Smooth muscle cell (in vitro differentiated cells): Measurements from ENCODE around the gene CD5L. TPM values are rescaled to one million over a fixed set of nuclear protein-coding genes. Genes with fewer than 3 reads are reported as not detected.

ENCODE experiments used
- DNase-seq: peaks from one replicate; lab custom pipeline; 2025; ENCODE audit not compliant: unreplicated experiment; lab: John Stamatoyannopoulos, UW
- H2AFZ ChIP-seq: fragments of 200-600 bp; sonication (generic); 2 replicates; pipeline ENCODE4 v1.6.0; 2016; ENCODE audit warnings: antibody characterized with exemption, low read depth, mild to moderate bottlenecking
- H3F3A ChIP-seq: fragments of 200-600 bp; sonication (generic); 2 replicates; pipeline ENCODE4 v1.6.0; 2017; ENCODE audit warnings: antibody characterized with exemption, low read depth
- H3K27ac ChIP-seq: fragments of 200-600 bp; sonication (generic); 2 replicates; pipeline ENCODE4 v1.5.1; 2016; ENCODE audit warnings: low read depth, mild to moderate bottlenecking
- H3K27me3 ChIP-seq: fragments of 200-600 bp; sonication (generic); 2 replicates; pipeline ENCODE4 v1.6.1; 2016; ENCODE audit warnings: low read depth, mild to moderate bottlenecking
- H3K36me3 ChIP-seq: fragments of 200-600 bp; sonication (generic); 2 replicates; pipeline ENCODE4 v1.5.1; 2016; ENCODE audit warnings: low read depth
- H3K4me1 ChIP-seq: fragments of 200-600 bp; sonication (generic); 2 replicates; pipeline ENCODE4 v1.5.1; 2016; ENCODE audit warnings: low read depth
- H3K4me2 ChIP-seq: fragments of 200-600 bp; sonication (generic); 2 replicates; pipeline ENCODE4 v1.6.0; 2016; ENCODE audit warnings: mild to moderate bottlenecking
- H3K4me3 ChIP-seq: fragments of 200-600 bp; sonication (generic); 2 replicates; pipeline ENCODE4 v1.5.1; 2016; ENCODE audit warnings: mild to moderate bottlenecking
- H3K79me2 ChIP-seq: fragments of 200-600 bp; sonication (generic); 2 replicates; pipeline ENCODE4 v1.6.0; 2016; ENCODE audit warnings: low read depth, mild to moderate bottlenecking
- H3K9ac ChIP-seq: fragments of 200-600 bp; sonication (generic); 2 replicates; pipeline ENCODE4 v1.6.0; 2016; ENCODE audit warnings: low read depth
- H3K9me3 ChIP-seq: fragments of 200-600 bp; sonication (generic); replicated peaks from 2 replicates; pipeline ENCODE4 v1.5.1; 2016; ENCODE audit warnings: low read depth
- H4K20me1 ChIP-seq: fragments of 200-600 bp; sonication (generic); 2 replicates; pipeline ENCODE4 v1.6.0; 2016; ENCODE audit warnings: low read depth
- CTCF ChIP-seq: fragments of 200-600 bp; sonication (generic); IDR thresholded peaks from 2 replicates; pipeline ENCODE4 v1.5.1; 2017; ENCODE audit warnings: borderline replicate concordance, mild to moderate bottlenecking, antibody characterized with exemption; ENCODE audit not compliant: insufficient read depth, poor library complexity, severe bottlenecking
- WGBS: methylation state at CpG from one replicate; pipeline ENCODE4 v1.1.7; 2016; ENCODE audit warnings: low lambda C conversion rate; 5-methylcytosine and 5-hydroxymethylcytosine counted together
- polyA plus RNA-seq: library from polyadenylated mRNA; unstranded; fragments of >200 nt; fragmentation: Nextera tagmentation; extraction: Ambion mirVana; gene quantifications from 2 replicates; pipeline ENCODE4 v1.2.1, GENCODE V29; 2016
- total RNA-seq: library from RNA; depleted of rRNA; stranded (reverse); fragments of >200 nt; gene quantifications from 2 replicates; pipeline ENCODE4 v1.2.3, GENCODE V29; 2014

CD5L gene
- total and polyA plus RNA-seq, 2 experiments from 2014 or later: not detected

- Histone ChIP-seq H3K27ac (no peak overlapping the region), H3K4me1 (no peaks in the 10 kb centered on the region), H3K9ac (no peak overlapping the region), H3K27me3 (no peaks in the 10 kb centered on the region), H4K20me1 (no peaks in the 10 kb centered on the region), H3K36me3 (no peaks in the 10 kb centered on the region), H3K79me2 (no peaks in the 10 kb centered on the region), H2AFZ (no peak overlapping the region), H3K4me3 (no peak overlapping the region), H3K4me2 (no peak overlapping the region), H3F3A (no peaks in the 10 kb centered on the region), H3K9me3 (no peaks in the 10 kb centered on the region)
- DNase-seq: no peak
- TF ChIP-seq CTCF: no peak
- WGBS: 47% methylated on average over 4 of the region's 4 CpGs
Measured at GRCh38 chr1:157831968-157832626, 9.5 kb downstream of the CD5L start.

- no peak overlapping the region for H3K27ac ChIP-seq
- H4K20me1 ChIP-seq: no peaks in the 10 kb centered on the region
Measured at GRCh38 chr1:157830887-157831286, 10.7 kb downstream of the CD5L start.

GRCh38 chr1:157829711-157830110, 11.9 kb downstream of the CD5L start:
- Histone ChIP-seq H3K27ac (no peak overlapping the region), H4K20me1 (no peaks in the 10 kb centered on the region), H3K4me3 (no peak overlapping the region), H3K4me2 (no peak overlapping the region), H3K79me2 (no peaks in the 10 kb centered on the region), H2AFZ (no peak overlapping the region), H3K4me1 (no peaks in the 10 kb centered on the region), H3F3A (no peaks in the 10 kb centered on the region), H3K9ac (no peak overlapping the region), H3K9me3 (no peaks in the 10 kb centered on the region), H3K36me3 (no peaks in the 10 kb centered on the region), H3K27me3 (no peaks in the 10 kb centered on the region)
- no peak for DNase-seq
- 88% methylated on average over 3 of the region's 3 CpGs for WGBS
- TF ChIP-seq CTCF: no peak

More at GRCh38 chr1:157830887-157831286, 10.7 kb downstream of the CD5L start:
- H3K36me3 ChIP-seq: no peaks in the 10 kb centered on the region
- H3K4me1 ChIP-seq: no peaks in the 10 kb centered on the region
- H3K27me3 ChIP-seq: no peaks in the 10 kb centered on the region
- no peaks in the 10 kb centered on the region for H3K9me3 ChIP-seq
- no peak overlapping the region for H3K4me2 ChIP-seq
- H3K79me2 ChIP-seq: no peaks in the 10 kb centered on the region
- no peak overlapping the region for H3K9ac ChIP-seq
- no peak overlapping the region for H3K4me3 ChIP-seq
- WGBS: 87% methylated on average over 2 of the region's 2 CpGs
- H2AFZ ChIP-seq: no peak overlapping the region
- no peak for DNase-seq
- H3F3A ChIP-seq: no peaks in the 10 kb centered on the region
- no peak for TF ChIP-seq CTCF

GRCh38 chr1:157829210-157829609, 12.4 kb downstream of the CD5L start:
- H3F3A ChIP-seq: no peaks in the 10 kb centered on the region
- H3K79me2 ChIP-seq: no peaks in the 10 kb centered on the region
- DNase-seq: no peak
- TF ChIP-seq CTCF: no peak
- H3K36me3 ChIP-seq: no peaks in the 10 kb centered on the region
- no peaks in the 10 kb centered on the region for H4K20me1 ChIP-seq
- H3K27ac ChIP-seq: no peak overlapping the region
- no peak overlapping the region for H3K9ac ChIP-seq
- H3K9me3 ChIP-seq: no peaks in the 10 kb centered on the region
- no peak overlapping the region for H2AFZ ChIP-seq
- no peak overlapping the region for H3K4me2 ChIP-seq
- no peaks in the 10 kb centered on the region for H3K27me3 ChIP-seq
- H3K4me3 ChIP-seq: no peak overlapping the region
- H3K4me1 ChIP-seq: no peaks in the 10 kb centered on the region
